Erythroblast (primary cell): Measurements from ENCODE around the gene MAML2.

ENCODE experiments used
- GATA1 ChIP-seq: IDR thresholded peaks from 2 replicates; pipeline ENCODE4 v1.6.1; 2011; ENCODE audit warnings: low read depth, mild to moderate bottlenecking, control low read depth, low read length, moderate library complexity
- POLR2A ChIP-seq: IDR thresholded peaks from 2 replicates; pipeline ENCODE4 v1.6.1; 2011; ENCODE audit warnings: mild to moderate bottlenecking, low read length

DNA sequence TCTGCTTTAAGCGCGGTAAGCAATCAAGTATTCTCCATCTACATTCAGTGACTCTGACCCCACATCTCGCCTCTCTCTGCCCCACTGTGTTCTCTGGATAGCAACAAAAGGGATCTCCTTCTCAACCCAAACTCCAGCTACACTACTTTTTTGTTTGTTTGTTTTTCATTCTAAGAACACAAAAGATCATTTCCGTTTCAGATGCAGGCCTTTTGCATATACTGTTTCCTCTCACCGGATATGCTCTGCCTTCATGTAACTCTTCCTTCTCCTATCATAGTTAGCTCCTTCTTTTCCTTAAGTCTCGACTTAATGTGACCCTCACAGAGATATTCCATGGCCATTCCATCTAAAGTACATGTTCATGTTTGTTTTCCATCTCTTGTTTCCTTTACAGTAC is 239.3 kb downstream of the MAML2 start:
- TF ChIP-seq POLR2A = no peak
- TF ChIP-seq GATA1 = no peak
